ENCODE measurements around the gene SLAMF1.

DNA sequence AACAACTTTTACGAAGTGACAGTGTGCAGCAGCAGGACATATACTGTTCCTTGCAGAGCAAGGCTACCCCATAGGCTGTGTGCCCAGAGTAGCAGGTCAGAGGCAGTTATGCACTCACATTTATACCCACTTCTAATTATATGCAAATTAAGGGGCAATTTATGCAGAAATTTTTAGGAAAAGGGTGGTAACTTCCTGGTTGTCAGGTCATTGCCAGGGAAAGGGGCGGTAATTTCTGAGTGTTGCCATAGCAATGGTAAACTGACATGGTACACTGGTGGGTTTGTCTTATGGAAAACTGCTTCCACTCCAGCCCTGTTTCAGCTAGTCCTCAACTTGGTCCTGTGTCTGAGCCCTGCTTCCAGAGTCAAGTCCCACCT lies 12.0 kb upstream of the SLAMF1 start:
- TF ChIP-seq POLR2A (IDR thresholded peaks at IDR 0.05), result no peak
- TF ChIP-seq, protein P1, sequence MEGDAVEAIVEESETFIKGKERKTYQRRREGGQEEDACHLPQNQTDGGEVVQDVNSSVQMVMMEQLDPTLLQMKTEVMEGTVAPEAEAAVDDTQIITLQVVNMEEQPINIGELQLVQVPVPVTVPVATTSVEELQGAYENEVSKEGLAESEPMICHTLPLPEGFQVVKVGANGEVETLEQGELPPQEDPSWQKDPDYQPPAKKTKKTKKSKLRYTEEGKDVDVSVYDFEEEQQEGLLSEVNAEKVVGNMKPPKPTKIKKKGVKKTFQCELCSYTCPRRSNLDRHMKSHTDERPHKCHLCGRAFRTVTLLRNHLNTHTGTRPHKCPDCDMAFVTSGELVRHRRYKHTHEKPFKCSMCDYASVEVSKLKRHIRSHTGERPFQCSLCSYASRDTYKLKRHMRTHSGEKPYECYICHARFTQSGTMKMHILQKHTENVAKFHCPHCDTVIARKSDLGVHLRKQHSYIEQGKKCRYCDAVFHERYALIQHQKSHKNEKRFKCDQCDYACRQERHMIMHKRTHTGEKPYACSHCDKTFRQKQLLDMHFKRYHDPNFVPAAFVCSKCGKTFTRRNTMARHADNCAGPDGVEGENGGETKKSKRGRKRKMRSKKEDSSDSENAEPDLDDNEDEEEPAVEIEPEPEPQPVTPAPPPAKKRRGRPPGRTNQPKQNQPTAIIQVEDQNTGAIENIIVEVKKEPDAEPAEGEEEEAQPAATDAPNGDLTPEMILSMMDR (IDR thresholded peaks at IDR 0.05), result no peak

All from lower leg skin (tissue), 3 donors.